ENCODE results near the gene SEZ6. TPM values are rescaled to one million over a fixed set of nuclear protein-coding genes. Genes with fewer than 3 reads are reported as not detected.

SEZ6 gene
- total and polyA plus RNA-seq, 4 experiments from 2014 or later: 0.41 to 0.81 TPM; not detected in 2

- Histone ChIP-seq H3K9me3 (ENCODE audit: control insufficient read depth in 1 of 2, low read length in 2 of 2) (no peaks in the 10 kb centered on the region), H3K36me3 (ENCODE audit: insufficient read depth, low read length) (no peaks in the 10 kb centered on the region), H3K4me1 (ENCODE audit: insufficient read depth, low read length) (no peaks in the 10 kb centered on the region), H3K27me3 (ENCODE audit: insufficient read depth, low read length) (no peaks in the 10 kb centered on the region), H3K4me3 (ENCODE audit: low read length in 2 of 2) (no peak overlapping the region), H3K27ac (ENCODE audit: low read depth, low read length) (no peak overlapping the region)
- intact Hi-C loops (cut with micrococcal nuclease): no loop called here
- H3K4me3 Mint-ChIP-seq: no peak overlapping the region
- POLR2A ChIA-PET (ENCODE audit: partially characterized antibody): no interaction called here
- no peaks in the 10 kb centered on the region for H3K36me3 Mint-ChIP-seq
- H3K27ac Mint-ChIP-seq: peak overlapping the region in 2 of 7 donors; percentile 19 to 39
- peak in 1 of 5 donors; percentile 25 for DNase-seq
- H3K4me1 Mint-ChIP-seq: peaks cover 0 to 3% (median 0%) of the 10 kb centered on the region in 4 donors
- CTCF ChIA-PET (ENCODE audit: partially characterized antibody): interaction anchor here (0.6 to 4.1 kb wide), 4 partner anchors 13 to 149 kb away, joined by 3 to 28 read pairs (median 8); no protein-coding TSS in a partner anchor
- H3K9me3 Mint-ChIP-seq: peaks cover 0 to 2% (median 0%) of the 10 kb centered on the region in 8 donors
- H3K27me3 Mint-ChIP-seq: peaks cover 8 to 14% of the 10 kb centered on the region in 2 donors
Observed at GRCh38 chr17:28967221-28968135, 38.4 kb downstream of the SEZ6 start.

- no peaks in the 10 kb centered on the region for H3K36me3 ChIP-seq (ENCODE audit: insufficient read depth, low read length)
- POLR2A ChIA-PET (ENCODE audit: partially characterized antibody): no interaction called here
- no peaks in the 10 kb centered on the region for H3K4me1 ChIP-seq (ENCODE audit: insufficient read depth, low read length)
- Mint-ChIP-seq H3K9me3 (no peaks in the 10 kb centered on the region), H3K4me1 (peaks cover 0 to 3% (median 0%) of the 10 kb centered on the region in 4 donors), H3K27me3 (peaks cover 2 to 17% of the 10 kb centered on the region in 2 donors), H3K27ac (no peak overlapping the region), H3K36me3 (no peaks in the 10 kb centered on the region), H3K4me3 (no peak overlapping the region)
- CTCF ChIA-PET (ENCODE audit: partially characterized antibody): interaction anchor here (1.0 to 5.5 kb wide), 7 partner anchors 10 to 200 kb away, joined by 3 to 318 read pairs (median 6); no protein-coding TSS in a partner anchor
- DNase-seq: no peak
- no peaks in the 10 kb centered on the region for H3K9me3 ChIP-seq (ENCODE audit: control insufficient read depth in 1 of 2, low read length in 2 of 2)
- intact Hi-C loops (cut with micrococcal nuclease): no loop called here
- H3K27me3 ChIP-seq (ENCODE audit: insufficient read depth, low read length): no peaks in the 10 kb centered on the region
- no peak overlapping the region for H3K4me3 ChIP-seq (ENCODE audit: low read length in 2 of 2)
- no peak overlapping the region for H3K27ac ChIP-seq (ENCODE audit: low read depth, low read length)
Observed at GRCh38 chr17:28963841-28964240, 42.0 kb downstream of the SEZ6 start.

- CTCF ChIA-PET (ENCODE audit: partially characterized antibody): interaction anchor here (1.0 to 5.5 kb wide), 2 partner anchors 151 to 199 kb away, joined by 6 to 318 read pairs; no protein-coding TSS in a partner anchor
- H3K36me3 Mint-ChIP-seq: no peaks in the 10 kb centered on the region
- POLR2A ChIA-PET (ENCODE audit: partially characterized antibody): no interaction called here
- H3K27me3 Mint-ChIP-seq: peaks cover 2 to 17% of the 10 kb centered on the region in 2 donors
- Histone ChIP-seq H3K27me3 (ENCODE audit: insufficient read depth, low read length) (no peaks in the 10 kb centered on the region), H3K27ac (ENCODE audit: low read depth, low read length) (no peak overlapping the region), H3K4me1 (ENCODE audit: insufficient read depth, low read length) (no peaks in the 10 kb centered on the region), H3K4me3 (ENCODE audit: low read length in 2 of 2) (no peak overlapping the region), H3K9me3 (ENCODE audit: control insufficient read depth in 1 of 2, low read length in 2 of 2) (no peaks in the 10 kb centered on the region), H3K36me3 (ENCODE audit: insufficient read depth, low read length) (no peaks in the 10 kb centered on the region)
- no peak overlapping the region for H3K4me3 Mint-ChIP-seq
- peaks cover 0 to 3% (median 0%) of the 10 kb centered on the region in 4 donors for H3K4me1 Mint-ChIP-seq
- peak overlapping the region in 1 of 7 donors; percentile 40 for H3K27ac Mint-ChIP-seq
- intact Hi-C loops (cut with micrococcal nuclease): no loop called here
- H3K9me3 Mint-ChIP-seq: no peaks in the 10 kb centered on the region
- no peak for DNase-seq
Observed at GRCh38 chr17:28963055-28963611, 42.7 kb downstream of the SEZ6 start.

GRCh38 chr17:28961391-28961790 is 44.4 kb downstream of the SEZ6 start:
- intact Hi-C loops (cut with micrococcal nuclease): no loop called here
- CTCF ChIA-PET (ENCODE audit: partially characterized antibody): interaction anchor here (5.5 kb wide), 1 partner anchor 152 kb away, joined by 318 read pairs; no protein-coding TSS in a partner anchor

GRCh38 chr17:28960256-28961061 is 45.4 kb downstream of the SEZ6 start:
- Mint-ChIP-seq H3K27ac (no peak overlapping the region), H3K9me3 (no peaks in the 10 kb centered on the region), H3K27me3 (peaks cover 2 to 14% of the 10 kb centered on the region in 2 donors), H3K4me1 (peaks cover 0 to under 1% (median 0%) of the 10 kb centered on the region in 4 donors), H3K36me3 (no peaks in the 10 kb centered on the region), H3K4me3 (no peak overlapping the region)
- Histone ChIP-seq H3K4me1 (ENCODE audit: insufficient read depth, low read length) (no peaks in the 10 kb centered on the region), H3K36me3 (ENCODE audit: insufficient read depth, low read length) (no peaks in the 10 kb centered on the region), H3K27me3 (ENCODE audit: insufficient read depth, low read length) (no peaks in the 10 kb centered on the region), H3K4me3 (ENCODE audit: low read length in 2 of 2) (no peak overlapping the region), H3K9me3 (ENCODE audit: control insufficient read depth in 1 of 2, low read length in 2 of 2) (no peaks in the 10 kb centered on the region), H3K27ac (ENCODE audit: low read depth, low read length) (no peak overlapping the region)
- CTCF ChIA-PET (ENCODE audit: partially characterized antibody): interaction anchor here (0.5 to 0.9 kb wide), 2 partner anchors 111 to 156 kb away, joined by 3 to 4 read pairs; no protein-coding TSS in a partner anchor
- intact Hi-C loops (cut with micrococcal nuclease): no loop called here
- POLR2A ChIA-PET (ENCODE audit: partially characterized antibody): no interaction called here
- DNase-seq: no peak

More at GRCh38 chr17:28961391-28961790, 44.4 kb downstream of the SEZ6 start:
- H3K4me3 ChIP-seq (ENCODE audit: low read length in 2 of 2): no peak overlapping the region
- POLR2A ChIA-PET (ENCODE audit: partially characterized antibody): no interaction called here
- H3K27me3 ChIP-seq (ENCODE audit: insufficient read depth, low read length): no peaks in the 10 kb centered on the region
- H3K4me1 Mint-ChIP-seq: peaks cover 0 to 3% (median 0%) of the 10 kb centered on the region in 4 donors
- H3K36me3 Mint-ChIP-seq: no peaks in the 10 kb centered on the region
- H3K36me3 ChIP-seq (ENCODE audit: insufficient read depth, low read length): no peaks in the 10 kb centered on the region
- H3K4me1 ChIP-seq (ENCODE audit: insufficient read depth, low read length): no peaks in the 10 kb centered on the region
- peaks cover 2 to 17% of the 10 kb centered on the region in 2 donors for H3K27me3 Mint-ChIP-seq
- H3K27ac ChIP-seq (ENCODE audit: low read depth, low read length): no peak overlapping the region
- no peak overlapping the region for H3K4me3 Mint-ChIP-seq
- no peak overlapping the region for H3K27ac Mint-ChIP-seq
- H3K9me3 ChIP-seq (ENCODE audit: control insufficient read depth in 1 of 2, low read length in 2 of 2): no peaks in the 10 kb centered on the region
- no peak for DNase-seq
- H3K9me3 Mint-ChIP-seq: no peaks in the 10 kb centered on the region

- no peak overlapping the region for H3K27ac Mint-ChIP-seq
- intact Hi-C loops (cut with micrococcal nuclease): no loop called here
Observed at GRCh38 chr17:28959471-28959871, 46.4 kb downstream of the SEZ6 start.

More at GRCh38 chr17:28959471-28959871, 46.4 kb downstream of the SEZ6 start:
- H3K4me3 ChIP-seq (ENCODE audit: low read length in 2 of 2): no peak overlapping the region
- H3K9me3 ChIP-seq (ENCODE audit: control insufficient read depth in 1 of 2, low read length in 2 of 2): no peaks in the 10 kb centered on the region
- Mint-ChIP-seq H3K4me1 (no peaks in the 10 kb centered on the region), H3K9me3 (no peaks in the 10 kb centered on the region), H3K4me3 (no peak overlapping the region), H3K36me3 (no peaks in the 10 kb centered on the region), H3K27me3 (peaks cover 1 to 14% of the 10 kb centered on the region in 2 donors)
- DNase-seq: no peak
- H3K36me3 ChIP-seq (ENCODE audit: insufficient read depth, low read length): no peaks in the 10 kb centered on the region
- ChIA-PET POLR2A (ENCODE audit: partially characterized antibody) (interaction anchor here (1.1 kb wide), 1 partner anchor 232 kb away, joined by 4 read pairs; no protein-coding TSS in a partner anchor), CTCF (ENCODE audit: partially characterized antibody) (interaction anchor here (1.2 to 1.6 kb wide), 2 partner anchors 164 to 196 kb away, joined by 3 to 4 read pairs; no protein-coding TSS in a partner anchor)
- no peaks in the 10 kb centered on the region for H3K27me3 ChIP-seq (ENCODE audit: insufficient read depth, low read length)
- H3K27ac ChIP-seq (ENCODE audit: low read depth, low read length): no peak overlapping the region
- H3K4me1 ChIP-seq (ENCODE audit: insufficient read depth, low read length): no peaks in the 10 kb centered on the region

Measured in CD4-positive, alpha-beta memory T cell (primary cell).